NCI-H2029 treated with DMSO at 0.1 percent for 48 hours (cell line): ENCODE results near the gene ANAPC1.
A peak's percentile ranks its signal among the peaks of the same experiment; 100 is the strongest.
"Not testable (repeated sequence)": the region's sequence is repeated elsewhere in the genome, so short reads cannot be mapped to it uniquely, and the experiment has no call there.

ENCODE experiments used
- DNase-seq: peaks from one replicate; lab custom pipeline; 2025; lab: John Stamatoyannopoulos, UW

ANAPC1 gene

GRCh38 chr2:111905475-111905869 lies 21.5 kb upstream of the ANAPC1 start:
- not testable (repeated sequence) for DNase-seq

- DNase-seq = no peak
Measured at GRCh38 chr2:111904726-111905474, 20.9 kb upstream of the ANAPC1 start.

GRCh38 chr2:111903930-111904439 lies 20.0 kb upstream of the ANAPC1 start:
- no peak for DNase-seq

- no peak for DNase-seq
Measured at GRCh38 chr2:111903516-111903915, 19.5 kb upstream of the ANAPC1 start.

- no peak for DNase-seq
Measured at GRCh38 chr2:111900859-111901258, 16.9 kb upstream of the ANAPC1 start.

- no peak for DNase-seq
Measured at GRCh38 chr2:111898703-111899514, 14.9 kb upstream of the ANAPC1 start.

GRCh38 chr2:111897924-111898702 lies 14.1 kb upstream of the ANAPC1 start, which contains the start of gene MERTK:
MERTK (plus strand) TSS chr2:111898607; CDS start chr2:111898736, 129 bp downstream.
- DNase-seq = peak; percentile 25

- no peak for DNase-seq
Measured at GRCh38 chr2:111897630-111897923, 13.6 kb upstream of the ANAPC1 start.

- DNase-seq = no peak
Measured at GRCh38 chr2:111896576-111896975, 12.6 kb upstream of the ANAPC1 start.

GRCh38 chr2:111896024-111896423 lies 12.0 kb upstream of the ANAPC1 start:
- no peak for DNase-seq

- no peak for DNase-seq
Measured at GRCh38 chr2:111884592-111884964, 585 bp upstream of the ANAPC1 start.

GRCh38 chr2:111872806-111873205 lies 11.2 kb downstream of the ANAPC1 start:
- not testable (repeated sequence) for DNase-seq

- DNase-seq = not testable (repeated sequence)
Measured at GRCh38 chr2:111865124-111865523, 18.9 kb downstream of the ANAPC1 start.

GRCh38 chr2:111860005-111860404 lies 24.0 kb downstream of the ANAPC1 start:
- DNase-seq = not testable (repeated sequence)

GRCh38 chr2:111852544-111852943 lies 31.4 kb downstream of the ANAPC1 start:
- DNase-seq = not testable (repeated sequence)

GRCh38 chr2:111850646-111851045 lies 33.3 kb downstream of the ANAPC1 start:
- not testable (repeated sequence) for DNase-seq

- not testable (repeated sequence) for DNase-seq
Measured at GRCh38 chr2:111839625-111840282, 44.2 kb downstream of the ANAPC1 start.

- not testable (repeated sequence) for DNase-seq
Measured at GRCh38 chr2:111838992-111839391, 45.0 kb downstream of the ANAPC1 start.

- DNase-seq = not testable (repeated sequence)
Measured at GRCh38 chr2:111834221-111834620, 49.8 kb downstream of the ANAPC1 start.

- not testable (repeated sequence) for DNase-seq
Measured at GRCh38 chr2:111830479-111830878, 53.5 kb downstream of the ANAPC1 start.

- not testable (repeated sequence) for DNase-seq
Measured at GRCh38 chr2:111828217-111828766, 55.7 kb downstream of the ANAPC1 start.
